Epithelial cell of proximal tubule (primary cell): ENCODE results near the gene KCNMA1. TPM values are rescaled to one million over a fixed set of nuclear protein-coding genes. Genes with fewer than 3 reads are reported as not detected.
"Not testable (repeated sequence)": the region's sequence is repeated elsewhere in the genome, so short reads cannot be mapped to it uniquely, and the experiment has no call there.

Experiments
- DNase-seq: peaks from one replicate; pipeline ENCODE4 v3.0.0-alpha.2; 2011; ENCODE audit warnings: low read depth
- H3K4me3 ChIP-seq: 2 replicates; pipeline ENCODE4 v1.5.1; 2011; ENCODE audit warnings: low read depth, mild to moderate bottlenecking, low read length
- total RNA-seq: library from RNA; depleted of rRNA; stranded (reverse); fragments of >200 nt; gene quantifications from 2 replicates; pipeline ENCODE4 v1.2.3, GENCODE V29; 2015
- TF ChIP-seq, protein P1 (sequence below): conservative IDR thresholded peaks from 2 replicates; pipeline ENCODE4 v1.5.1; 2012; ENCODE audit warnings: low read depth, mild to moderate bottlenecking, low read length

KCNMA1 gene
- total RNA-seq, 1 donor from 2014 or later, result 12.5 TPM

GRCh38 chr10:77417359-77417758 lies 220.2 kb downstream of the KCNMA1 start:
- TF ChIP-seq, protein P1, sequence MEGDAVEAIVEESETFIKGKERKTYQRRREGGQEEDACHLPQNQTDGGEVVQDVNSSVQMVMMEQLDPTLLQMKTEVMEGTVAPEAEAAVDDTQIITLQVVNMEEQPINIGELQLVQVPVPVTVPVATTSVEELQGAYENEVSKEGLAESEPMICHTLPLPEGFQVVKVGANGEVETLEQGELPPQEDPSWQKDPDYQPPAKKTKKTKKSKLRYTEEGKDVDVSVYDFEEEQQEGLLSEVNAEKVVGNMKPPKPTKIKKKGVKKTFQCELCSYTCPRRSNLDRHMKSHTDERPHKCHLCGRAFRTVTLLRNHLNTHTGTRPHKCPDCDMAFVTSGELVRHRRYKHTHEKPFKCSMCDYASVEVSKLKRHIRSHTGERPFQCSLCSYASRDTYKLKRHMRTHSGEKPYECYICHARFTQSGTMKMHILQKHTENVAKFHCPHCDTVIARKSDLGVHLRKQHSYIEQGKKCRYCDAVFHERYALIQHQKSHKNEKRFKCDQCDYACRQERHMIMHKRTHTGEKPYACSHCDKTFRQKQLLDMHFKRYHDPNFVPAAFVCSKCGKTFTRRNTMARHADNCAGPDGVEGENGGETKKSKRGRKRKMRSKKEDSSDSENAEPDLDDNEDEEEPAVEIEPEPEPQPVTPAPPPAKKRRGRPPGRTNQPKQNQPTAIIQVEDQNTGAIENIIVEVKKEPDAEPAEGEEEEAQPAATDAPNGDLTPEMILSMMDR, result no peak
- H3K4me3 ChIP-seq, result no peak overlapping the region
- no peak for DNase-seq

DNA sequence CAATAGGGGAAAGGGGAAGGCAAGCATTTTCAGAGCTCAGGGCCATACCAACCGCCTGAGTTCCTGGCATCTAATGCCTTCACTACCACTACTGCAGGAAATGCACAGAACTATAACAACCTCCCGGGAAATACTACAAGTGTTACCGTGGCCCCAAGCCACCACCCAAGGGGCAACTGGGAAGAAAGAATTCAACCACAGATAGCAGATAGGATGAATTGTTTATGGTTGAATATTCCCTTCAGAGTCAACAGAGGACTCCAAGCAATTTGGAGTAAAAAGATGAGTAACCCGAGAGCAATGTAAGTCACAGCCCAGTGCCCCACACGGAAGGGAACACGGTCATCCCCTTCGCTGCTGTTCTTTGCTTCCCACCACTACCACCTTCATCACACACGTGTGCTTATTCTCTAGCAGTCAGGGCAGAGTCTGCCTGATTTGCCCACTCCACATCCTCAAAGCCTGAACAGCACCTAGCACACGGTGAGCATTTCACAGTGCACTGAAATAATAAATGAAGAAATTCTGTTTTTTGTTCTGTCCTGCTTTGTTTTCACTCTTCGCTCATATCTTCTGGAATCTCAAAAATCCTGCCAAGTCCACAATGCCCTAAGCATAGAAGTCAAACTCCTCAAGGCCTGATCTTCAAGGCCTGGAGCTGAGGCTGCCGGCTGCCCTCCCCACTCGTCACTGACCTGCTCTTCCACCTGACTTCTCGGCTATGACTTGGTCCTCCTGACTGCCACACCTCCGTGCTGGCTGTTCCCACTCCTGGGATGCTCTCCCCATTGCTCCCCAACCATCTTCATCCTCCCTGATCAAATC lies 221.1 kb downstream of the KCNMA1 start:
- H3K4me3 ChIP-seq, result no peak overlapping the region
- DNase-seq, result peak; percentile 90
- TF ChIP-seq, protein P1, result no peak

DNA sequence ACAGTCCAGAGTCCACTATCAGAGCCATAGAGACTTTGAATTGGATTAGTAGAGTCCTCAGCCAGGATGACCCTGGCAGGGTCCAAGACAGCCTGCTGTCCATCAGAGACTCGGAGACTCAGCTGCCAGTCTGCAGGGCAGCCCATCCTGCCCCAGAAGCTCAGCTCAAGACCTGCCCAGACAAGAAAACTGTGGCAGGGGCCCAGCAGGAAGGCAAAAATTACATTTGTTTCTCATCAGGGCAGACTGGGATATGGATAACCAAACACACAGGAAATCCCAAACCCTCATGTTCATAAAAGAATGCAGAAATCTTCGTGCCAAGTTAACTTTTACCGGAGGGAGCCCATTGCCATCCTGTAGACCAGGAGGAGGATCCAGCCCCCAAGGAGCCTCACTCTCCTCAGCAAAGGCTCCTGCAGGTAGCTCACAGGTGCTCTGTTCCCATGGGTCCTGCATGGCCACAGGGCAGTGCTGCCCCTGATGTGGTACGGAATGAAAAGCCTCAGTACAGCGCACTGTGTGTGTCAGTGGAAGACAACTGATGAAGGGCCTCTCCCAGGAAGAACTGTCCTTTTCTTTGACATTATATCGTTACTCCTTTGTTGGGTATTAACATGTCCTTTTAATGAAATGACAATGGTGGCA lies 222.2 kb downstream of the KCNMA1 start:
- TF ChIP-seq, protein P1, result no peak
- H3K4me3 ChIP-seq, result no peak overlapping the region
- DNase-seq, result no peak

- no peak for DNase-seq
- no peak overlapping the region for H3K4me3 ChIP-seq
- TF ChIP-seq, protein P1, result no peak
These were observed 224.4 kb downstream of the KCNMA1 start for GRCh38 chr10:77413231-77413630.

- DNase-seq, result not testable (repeated sequence)
These were observed 225.0 kb downstream of the KCNMA1 start for GRCh38 chr10:77412573-77413133.

GRCh38 chr10:77411805-77412204 lies 225.8 kb downstream of the KCNMA1 start:
- TF ChIP-seq, protein P1, result no peak
- DNase-seq, result no peak

More at GRCh38 chr10:77412573-77413133, 225.0 kb downstream of the KCNMA1 start:
- not testable (repeated sequence) for H3K4me3 ChIP-seq

DNA sequence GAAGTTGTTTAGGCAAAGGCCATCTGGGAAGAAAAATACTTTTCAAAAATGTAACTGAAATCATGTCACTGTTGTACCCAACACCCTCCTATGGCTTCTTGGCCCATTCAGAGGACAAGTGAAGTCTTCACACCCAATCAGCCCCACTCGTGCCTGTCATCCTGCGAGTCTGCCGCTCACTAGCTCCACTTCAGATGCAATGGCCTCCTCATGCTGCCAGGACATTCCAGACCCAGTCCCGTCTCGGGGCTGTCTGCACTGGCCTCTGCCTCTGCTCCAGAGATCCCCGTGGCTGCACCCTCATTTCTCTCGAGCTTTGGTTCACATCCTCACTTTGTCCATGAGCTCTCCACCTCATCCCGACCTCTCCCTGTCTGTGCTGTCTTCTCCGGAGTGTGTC lies 227.1 kb downstream of the KCNMA1 start:
- H3K4me3 ChIP-seq, result no peak overlapping the region
- TF ChIP-seq, protein P1, result no peak
- DNase-seq, result no peak

More at GRCh38 chr10:77411805-77412204, 225.8 kb downstream of the KCNMA1 start:
- H3K4me3 ChIP-seq, result no peak overlapping the region
